GM18873 (cell line): Measurements from ENCODE around the gene HTR7.

Experiments used
- ATAC-seq: cut with Tn5 transposase; IDR thresholded peaks from one replicate; pipeline ENCODE4 v1.9.1; 2021; ENCODE audit warnings: mild to moderate bottlenecking, moderate library complexity, moderate number of reproducible peaks; ENCODE audit not compliant: unreplicated experiment, low FRiP score

Gene HTR7

DNA sequence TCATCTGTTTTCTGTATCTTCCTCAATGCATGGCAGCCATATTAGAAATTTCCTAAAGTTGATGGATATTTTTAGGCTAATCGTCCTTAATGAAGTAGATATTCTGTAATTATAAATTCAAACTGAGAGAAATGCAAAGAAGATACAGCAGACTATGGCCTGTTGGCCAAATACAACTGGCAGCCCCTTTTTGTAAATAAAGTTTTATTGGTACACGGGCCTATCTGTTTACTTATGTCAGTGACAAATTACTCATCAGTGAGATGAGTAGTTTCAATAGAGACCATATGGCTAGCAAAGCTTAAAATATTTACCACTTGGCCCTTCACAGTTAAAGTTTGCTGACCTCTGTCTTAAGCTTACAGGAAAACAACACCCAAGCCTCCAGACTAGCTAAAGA lies 112.3 kb downstream of the HTR7 start:
- no peak for ATAC-seq

DNA sequence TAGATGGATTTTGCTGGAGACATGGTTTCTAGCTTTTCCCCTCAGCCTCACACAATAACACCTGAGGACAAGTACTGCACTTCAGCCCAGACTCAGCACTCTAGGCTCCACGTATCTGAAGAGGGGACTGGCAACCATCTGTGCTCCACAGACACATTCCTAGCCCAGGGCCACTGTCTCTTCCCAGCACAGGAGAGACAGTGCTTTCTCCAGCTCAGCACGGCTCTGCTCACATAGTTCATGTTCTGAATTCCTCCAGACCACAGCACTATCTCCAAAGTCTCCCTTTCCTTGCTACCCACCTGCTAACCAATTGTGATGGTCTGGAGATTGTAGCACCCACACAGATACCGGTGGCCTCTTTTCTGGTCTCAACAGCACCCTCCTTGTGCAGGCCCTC lies 114.5 kb downstream of the HTR7 start:
- ATAC-seq: no peak

DNA sequence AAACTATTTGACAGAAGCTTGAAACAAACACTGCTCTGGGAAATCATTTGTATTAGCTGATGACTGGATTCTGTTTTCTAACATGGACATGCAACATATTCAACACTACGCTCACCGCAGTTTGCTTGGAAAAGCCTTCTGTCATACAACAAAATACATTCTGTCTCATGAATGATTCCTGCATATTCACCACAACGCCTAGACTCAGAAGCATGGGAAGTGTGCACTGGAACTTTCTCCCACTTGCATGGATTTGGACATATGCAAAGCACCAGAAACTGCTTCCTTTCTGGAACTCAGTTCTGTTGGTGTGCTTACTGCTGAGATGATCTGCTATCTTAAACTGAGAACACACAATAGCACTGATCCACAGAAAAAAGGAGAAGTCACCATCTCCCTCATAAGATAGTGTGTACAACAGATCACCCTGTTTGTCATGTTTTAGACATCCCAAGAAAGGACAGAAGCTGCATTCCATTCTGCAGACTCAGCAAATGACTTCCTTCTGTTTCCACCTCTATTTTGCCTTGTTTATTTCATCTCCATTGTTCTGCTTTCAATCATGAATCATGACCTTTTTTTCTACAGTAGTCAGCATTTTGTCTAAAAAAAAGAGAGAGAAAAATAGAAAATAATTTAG lies 115.8 kb downstream of the HTR7 start:
- no peak for ATAC-seq

DNA sequence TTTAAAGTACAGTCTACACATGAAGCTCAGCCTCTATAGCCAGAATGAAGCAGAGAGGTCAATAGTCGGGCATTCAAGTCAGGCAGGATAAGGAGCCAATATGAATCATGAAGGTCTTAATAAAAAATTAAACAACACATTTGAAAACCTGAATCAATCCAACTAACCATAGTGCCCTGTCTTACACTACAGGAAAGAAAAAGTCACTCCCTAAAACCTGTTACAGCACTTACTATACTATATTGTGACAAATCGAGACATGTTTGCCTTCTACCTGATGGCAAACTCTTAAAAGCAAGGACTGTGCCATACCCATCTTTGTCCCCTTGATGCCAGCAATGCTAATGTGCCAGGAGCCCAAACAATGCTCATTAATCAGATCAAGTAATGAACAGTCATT lies 117.6 kb downstream of the HTR7 start:
- ATAC-seq: no peak

DNA sequence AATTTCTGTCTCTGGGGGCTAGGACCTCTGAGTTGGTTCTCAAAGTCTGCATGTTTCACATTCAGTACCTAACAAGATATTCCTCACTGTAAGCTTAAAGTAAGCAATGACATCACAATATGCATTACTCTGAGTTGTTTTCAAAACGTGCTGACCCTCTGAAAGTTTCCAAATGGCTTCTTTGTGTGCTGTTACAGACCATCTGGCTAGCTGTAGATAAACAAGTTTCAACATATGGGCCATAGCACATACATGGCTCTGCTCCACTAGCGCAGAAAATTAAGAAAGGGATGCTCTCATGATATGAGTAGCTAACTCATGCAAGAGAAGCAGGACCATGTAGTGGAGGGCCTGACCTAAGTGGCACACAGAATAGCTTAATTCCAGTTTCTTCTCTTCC lies 119.0 kb downstream of the HTR7 start:
- no peak for ATAC-seq

DNA sequence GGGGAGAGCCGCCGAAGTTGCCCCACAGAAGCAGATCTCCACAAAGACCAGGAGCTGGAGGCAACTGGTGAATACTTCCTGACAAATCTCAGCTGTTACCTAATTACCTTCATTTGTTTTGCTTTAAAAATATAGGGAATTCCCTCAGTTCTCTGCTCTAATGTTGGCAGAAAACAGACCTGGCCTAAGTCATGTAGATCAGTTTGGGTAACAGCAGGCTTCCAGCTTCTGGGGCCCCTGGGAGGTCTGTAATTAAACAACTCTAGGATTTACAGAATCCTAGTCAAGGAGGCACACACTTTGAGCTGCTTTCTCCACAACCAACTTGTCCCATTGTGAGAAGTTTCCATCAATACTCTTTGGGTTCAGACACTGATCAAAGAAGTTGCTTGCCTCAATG lies 123.4 kb downstream of the HTR7 start:
- no peak for ATAC-seq

DNA sequence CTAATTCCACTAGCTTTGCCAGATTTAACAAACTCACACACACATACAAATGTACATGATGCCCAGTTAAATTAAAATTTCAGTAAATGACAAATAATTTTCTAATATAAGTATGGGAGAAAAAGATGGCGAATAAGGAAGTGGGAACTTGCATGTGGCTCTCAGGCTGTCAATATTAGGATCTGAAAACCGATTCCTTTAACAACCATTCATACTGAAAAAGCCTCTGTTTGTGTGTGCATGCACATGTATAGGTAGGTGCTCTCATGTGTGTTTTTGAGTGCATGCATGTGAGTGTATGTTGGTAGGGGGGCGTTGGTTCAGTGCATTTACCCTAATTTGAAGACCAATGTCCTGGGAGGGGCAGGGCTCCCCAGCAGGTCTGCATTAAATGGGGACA lies 125.3 kb downstream of the HTR7 start:
- no peak for ATAC-seq

DNA sequence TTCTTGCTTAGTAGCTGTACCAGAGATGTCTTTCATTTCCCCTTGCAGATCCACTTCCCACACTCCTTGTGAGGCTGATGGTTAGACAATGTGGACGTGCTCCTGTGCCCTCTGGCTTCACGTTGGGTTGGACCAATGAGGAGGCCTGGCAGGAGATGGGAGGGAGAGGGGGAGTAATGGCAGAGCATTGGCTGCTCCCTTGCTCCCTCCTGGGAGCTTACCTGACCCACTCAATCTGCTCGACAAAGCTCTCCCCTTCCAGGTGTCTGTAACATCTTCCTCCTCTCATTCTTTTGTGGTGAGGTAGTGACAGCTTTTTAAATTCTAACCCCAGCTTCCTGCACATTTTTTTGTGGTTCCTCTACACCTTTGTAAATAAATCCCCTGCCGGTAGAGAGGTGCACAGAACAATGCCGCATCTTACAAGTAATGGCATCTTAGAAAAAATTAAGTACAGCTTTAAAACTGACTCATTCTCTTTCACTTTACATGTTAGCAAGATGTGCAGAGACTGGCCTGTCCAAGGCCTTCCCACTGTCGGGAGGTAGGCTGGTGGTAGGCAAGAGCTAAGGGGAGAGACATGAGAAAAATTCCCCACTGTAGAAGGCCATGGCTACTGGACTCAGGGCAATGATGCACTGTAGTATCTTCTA lies 134.3 kb downstream of the HTR7 start:
- ATAC-seq: no peak

DNA sequence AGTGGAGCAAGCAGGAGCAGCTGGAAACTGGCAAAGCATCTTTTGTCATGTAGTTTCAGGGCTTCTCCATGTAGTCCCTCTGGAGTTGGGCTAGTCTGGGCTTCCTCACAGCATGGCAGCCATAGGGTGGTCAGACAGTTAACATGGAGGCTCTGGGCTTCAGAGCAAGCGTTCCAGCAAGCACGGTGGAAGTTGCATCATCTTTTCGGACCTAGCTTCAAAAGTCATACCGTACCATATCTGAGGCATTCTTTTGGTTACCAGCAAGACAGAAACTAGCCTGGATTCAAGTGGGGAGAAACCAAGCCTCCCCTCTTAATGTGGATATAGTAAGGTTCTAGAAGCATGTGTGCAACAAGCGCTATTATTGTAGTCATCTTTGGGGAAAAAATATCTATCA lies 135.0 kb downstream of the HTR7 start:
- no peak for ATAC-seq

DNA sequence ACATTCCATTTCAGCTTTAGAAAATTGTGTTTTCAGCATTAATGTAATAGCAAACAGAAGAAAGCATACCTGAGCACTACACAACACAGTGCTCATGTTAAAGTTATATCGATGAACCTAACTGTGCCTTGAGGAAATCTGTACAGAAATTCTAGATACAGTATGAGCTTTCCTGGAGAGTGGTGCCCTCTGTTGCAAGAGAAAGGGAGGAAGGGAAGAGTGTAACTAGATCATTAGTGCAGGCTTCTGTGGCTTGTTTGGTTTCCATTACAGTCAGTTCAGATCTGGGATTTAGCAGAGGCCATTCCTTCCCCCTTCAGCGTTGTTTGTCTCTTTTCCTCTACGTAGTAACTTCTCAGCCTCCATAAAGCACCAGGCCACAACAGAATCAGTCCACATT lies 139.7 kb downstream of the HTR7 start:
- ATAC-seq: no peak

DNA sequence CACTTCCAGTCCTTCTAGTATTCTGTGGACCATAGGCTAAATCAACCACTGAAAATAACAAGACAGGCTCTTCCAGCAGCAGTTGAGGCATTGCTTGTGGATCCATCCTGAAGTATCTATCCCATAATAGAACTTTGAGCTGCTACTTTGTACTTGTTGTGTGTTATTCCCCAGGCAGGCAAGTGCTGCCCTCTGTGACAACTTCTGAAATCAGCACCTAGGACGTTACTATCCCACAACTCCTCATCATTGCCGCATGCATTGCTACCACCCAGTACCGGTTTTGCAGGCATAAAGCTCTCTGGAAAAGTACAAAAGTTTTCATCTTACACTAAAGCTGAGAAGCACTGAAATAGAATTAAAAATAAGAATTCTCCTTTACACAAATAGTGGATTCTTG lies 145.3 kb downstream of the HTR7 start:
- no peak for ATAC-seq

DNA sequence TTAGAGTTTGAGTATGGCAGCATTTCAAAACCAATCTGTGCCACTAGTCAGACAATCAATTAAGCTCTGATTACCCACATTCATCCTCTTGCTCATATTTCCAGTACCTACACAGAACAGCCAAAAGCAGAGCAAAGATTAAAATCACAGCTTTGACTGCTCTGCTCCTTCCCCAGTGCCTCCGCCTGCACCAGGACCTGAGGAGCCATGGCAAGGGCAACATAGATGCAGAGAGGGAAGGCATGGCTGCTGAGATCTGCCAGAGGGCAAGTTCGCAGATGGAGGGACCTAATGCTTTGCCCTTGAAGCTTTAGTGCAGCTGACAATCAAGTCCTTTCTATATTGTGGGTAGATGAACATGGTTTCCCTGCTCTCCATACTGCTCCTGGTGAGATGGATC lies 148.1 kb downstream of the HTR7 start:
- ATAC-seq: no peak

DNA sequence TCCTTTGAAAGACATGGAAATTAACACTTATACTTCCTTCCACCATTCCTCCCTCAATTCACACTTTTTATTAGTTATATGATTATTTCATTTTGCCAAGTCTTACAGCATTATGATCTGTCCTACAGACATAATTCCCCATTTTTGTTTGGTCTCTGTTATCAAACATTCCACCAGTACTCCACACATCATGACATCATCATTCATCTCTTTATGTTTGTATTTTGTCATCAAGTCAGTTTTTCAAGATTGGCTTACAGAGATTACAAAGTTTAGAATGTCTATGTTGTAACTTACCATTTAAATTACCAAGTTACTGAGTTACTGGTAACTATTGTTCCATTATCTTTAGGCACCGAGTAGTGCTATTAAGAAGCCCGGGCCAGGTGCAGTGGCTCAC lies 150.2 kb downstream of the HTR7 start:
- ATAC-seq: no peak

DNA sequence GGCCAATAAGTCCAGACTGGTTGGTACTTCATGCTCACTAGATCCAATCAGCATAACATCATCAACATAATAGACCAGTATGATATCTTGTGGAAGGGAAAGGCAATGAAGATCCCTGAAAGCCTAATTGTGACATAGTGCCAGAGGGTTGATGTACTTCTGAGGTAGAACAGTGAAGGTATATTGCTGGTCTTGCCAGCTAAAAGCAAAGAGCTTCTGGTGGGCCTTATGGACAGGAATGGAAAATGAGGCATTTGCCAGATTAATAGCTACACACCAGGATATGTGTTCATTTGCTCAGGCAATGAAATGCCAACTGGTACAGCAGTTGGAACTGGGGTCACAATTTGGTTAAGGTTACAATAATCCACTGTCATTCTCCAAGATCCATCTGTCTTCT lies 156.4 kb downstream of the HTR7 start:
- no peak for ATAC-seq

DNA sequence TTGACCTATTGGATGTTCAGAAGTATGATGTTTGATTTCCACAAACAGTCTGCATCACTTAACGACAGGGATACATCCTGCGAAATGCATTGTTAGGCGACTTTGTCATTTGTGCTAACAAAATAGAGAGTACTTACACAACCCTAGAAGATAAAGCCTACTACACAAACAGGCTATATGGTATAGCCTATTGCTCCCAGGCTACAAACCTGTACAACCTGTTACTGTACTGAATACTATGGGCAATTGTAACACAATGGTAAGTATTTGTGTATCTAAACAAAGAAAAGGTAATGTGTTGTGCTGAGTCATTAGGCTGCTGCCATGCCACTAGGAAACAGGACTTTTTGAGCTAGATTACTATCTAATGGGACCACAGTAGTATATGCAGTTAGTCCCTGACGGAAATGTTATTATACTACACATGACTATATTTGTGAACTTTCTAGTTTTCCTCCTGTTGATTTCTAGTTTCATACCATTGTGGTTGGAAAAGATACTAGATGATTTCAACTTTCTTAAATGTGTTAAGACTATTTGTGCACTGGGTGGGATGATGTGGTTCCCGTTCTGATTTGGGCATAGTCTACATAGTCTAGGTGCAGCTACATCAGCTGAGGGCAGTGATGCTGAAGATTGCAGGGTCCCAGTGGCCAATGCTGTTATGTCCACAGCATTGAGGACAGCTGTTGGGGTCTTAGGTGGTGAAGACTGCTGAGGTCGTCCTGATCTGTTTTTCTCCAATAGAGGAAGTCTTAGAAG lies 161.7 kb downstream of the HTR7 start:
- ATAC-seq: no peak
